Measurements from ENCODE around the gene PIAS4.

DNA sequence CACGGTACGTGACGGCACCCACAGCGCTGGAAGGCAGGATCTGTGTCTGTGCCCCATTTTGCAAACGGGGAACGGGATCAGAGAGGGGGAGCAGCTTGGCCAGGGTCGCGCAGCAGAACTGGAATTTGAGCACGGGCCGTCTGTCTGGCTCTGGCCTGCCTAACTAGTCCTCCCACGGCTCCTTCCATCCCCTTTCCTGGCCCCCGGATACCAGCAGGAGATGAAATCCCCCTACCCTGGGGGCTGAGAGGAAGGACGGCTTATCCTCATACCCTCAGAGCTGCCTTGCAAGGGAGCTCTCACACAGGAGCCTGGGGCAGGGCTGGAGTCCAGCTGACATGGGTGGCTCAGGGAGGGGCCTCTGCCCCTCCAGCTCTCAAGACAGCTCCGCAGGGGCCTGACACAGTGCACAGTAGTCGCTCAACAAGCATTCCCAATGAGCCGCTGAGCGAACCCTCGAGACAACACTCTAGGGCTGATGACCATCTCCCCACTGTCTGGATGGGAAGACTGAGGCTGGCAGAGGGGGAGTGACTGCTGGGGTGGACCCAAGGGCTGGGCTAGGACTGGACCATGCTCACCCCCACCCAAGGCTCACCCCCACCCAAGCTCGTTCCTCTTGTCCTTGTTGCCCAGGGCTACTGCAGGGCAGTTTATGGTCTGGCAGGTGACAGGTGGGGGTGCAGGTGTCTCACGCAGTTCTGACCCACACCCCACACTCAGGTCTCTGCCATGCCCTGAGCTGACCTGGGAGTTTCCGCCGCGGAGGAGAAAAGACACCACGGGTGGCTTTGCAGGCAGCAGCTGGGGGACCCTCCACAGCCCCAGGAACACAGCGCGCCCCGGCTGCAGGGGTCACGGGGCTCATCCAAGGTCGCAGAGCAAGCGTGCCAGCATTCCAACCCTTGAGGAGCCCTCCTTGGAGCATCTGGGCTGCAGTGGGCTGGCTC is 55.2 kb downstream of the PIAS4 start:
- TF ChIP-seq, protein P1, sequence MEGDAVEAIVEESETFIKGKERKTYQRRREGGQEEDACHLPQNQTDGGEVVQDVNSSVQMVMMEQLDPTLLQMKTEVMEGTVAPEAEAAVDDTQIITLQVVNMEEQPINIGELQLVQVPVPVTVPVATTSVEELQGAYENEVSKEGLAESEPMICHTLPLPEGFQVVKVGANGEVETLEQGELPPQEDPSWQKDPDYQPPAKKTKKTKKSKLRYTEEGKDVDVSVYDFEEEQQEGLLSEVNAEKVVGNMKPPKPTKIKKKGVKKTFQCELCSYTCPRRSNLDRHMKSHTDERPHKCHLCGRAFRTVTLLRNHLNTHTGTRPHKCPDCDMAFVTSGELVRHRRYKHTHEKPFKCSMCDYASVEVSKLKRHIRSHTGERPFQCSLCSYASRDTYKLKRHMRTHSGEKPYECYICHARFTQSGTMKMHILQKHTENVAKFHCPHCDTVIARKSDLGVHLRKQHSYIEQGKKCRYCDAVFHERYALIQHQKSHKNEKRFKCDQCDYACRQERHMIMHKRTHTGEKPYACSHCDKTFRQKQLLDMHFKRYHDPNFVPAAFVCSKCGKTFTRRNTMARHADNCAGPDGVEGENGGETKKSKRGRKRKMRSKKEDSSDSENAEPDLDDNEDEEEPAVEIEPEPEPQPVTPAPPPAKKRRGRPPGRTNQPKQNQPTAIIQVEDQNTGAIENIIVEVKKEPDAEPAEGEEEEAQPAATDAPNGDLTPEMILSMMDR (IDR thresholded peaks at IDR 0.05; ENCODE audit: extremely low read depth in 1 of 2, insufficient read depth in 1 of 2, low read depth in 1 of 2, low read length in 2 of 2): no peak
- no peak for TF ChIP-seq EZH2 (IDR thresholded peaks at IDR 0.05; ENCODE audit: borderline replicate concordance, low read depth, low read length, severe bottlenecking)
